Measurements from ENCODE around the gene MGAT1. TPM values are rescaled to one million over a fixed set of nuclear protein-coding genes. Genes with fewer than 3 reads are reported as not detected.

Gene MGAT1
- total RNA-seq, 2 experiments from 2014 or later, result 122 to 128 TPM

- POLR2A ChIA-PET, result interaction anchor here (0.6 to 3.6 kb wide), 7 partner anchors 8 to 239 kb away, joined by 3 to 28 read pairs (median 5); partner anchors contain the start of genes MGAT1 and ZFP62
- CTCF ChIA-PET, result interaction anchor here (1.2 kb wide), 1 partner anchor 16 kb away, joined by 3 read pairs; no protein-coding TSS in a partner anchor
These were observed 7.8 kb upstream of the MGAT1 start for GRCh38 chr5:180810210-180810958.

DNA sequence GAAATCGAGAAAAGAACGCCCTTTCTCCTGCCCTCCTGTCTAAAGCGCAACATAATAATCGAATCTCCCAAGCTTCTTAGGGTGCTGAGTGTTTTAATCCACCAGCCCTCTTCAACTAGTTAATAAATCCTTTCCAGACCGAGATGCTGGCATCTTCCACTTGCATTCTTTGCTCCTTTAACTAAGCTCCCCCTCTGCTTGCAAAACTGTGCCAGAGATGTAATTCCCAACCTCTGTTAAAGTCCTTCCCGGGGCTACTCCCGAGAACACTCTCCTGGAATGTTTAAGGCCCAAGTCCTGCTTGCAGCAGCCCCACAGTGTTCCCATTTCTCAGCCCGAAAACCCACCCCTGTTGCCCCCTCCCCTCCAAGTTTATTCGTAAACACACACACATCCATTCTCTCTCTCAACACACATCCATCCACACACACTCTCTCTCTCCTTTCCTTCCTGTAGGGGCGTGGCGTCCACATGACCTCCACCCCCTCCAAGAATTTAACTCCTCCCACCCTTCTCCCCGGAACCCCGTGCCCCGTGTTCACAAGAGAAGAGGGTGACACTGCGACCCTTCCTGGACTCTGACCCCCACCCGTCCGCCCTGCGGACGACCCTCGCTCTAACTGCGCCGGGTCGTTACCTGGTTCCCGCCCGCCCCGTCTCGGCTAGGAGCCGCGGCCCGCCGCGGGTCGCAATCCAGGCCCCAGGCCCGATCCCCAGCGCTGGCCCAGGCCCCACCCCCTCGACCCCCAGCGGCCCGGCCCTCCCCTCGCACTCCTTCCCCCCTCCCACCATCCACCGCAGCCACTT, 7.0 kb upstream of the MGAT1 start:
- CTCF ChIA-PET, result interaction anchor here (1.2 kb wide), 1 partner anchor 17 kb away, joined by 3 read pairs; no protein-coding TSS in a partner anchor

DNA sequence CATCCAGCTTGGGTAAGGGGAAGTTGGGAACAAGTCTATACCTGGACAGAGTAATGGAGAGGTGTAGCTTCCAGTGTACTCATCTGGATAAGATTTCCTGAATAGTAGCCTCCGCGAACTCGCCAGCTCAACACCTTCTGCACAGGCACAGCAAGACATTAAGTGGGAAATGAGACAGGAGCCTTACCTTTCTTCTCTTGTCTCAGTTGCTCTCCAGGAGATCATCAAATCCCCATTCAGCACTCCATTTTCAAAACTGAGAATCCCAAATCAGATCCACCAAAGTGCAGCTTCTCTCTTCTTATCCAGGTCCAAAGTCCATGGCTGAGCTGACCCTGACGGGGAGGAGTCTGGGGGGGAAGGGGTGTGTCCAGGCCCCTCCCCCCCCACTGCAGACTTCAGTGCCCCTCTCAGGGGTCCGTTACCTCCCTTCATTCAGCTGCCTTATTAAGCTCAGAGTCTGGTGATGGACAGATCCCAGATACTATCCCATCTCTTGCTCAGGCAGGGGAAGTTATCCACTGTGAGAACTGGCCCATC, 5.9 kb upstream of the MGAT1 start:
- CTCF ChIA-PET, result interaction anchor here (2.1 kb wide), 1 partner anchor 22 kb away, joined by 10 read pairs; no protein-coding TSS in a partner anchor
- POLR2A ChIA-PET, result interaction anchor here (1.6 to 3.6 kb wide), 2 partner anchors 23 to 52 kb away, joined by 4 to 28 read pairs; no protein-coding TSS in a partner anchor

More for the DNA sequence above, 7.0 kb upstream of the MGAT1 start:
- POLR2A ChIA-PET, result interaction anchor here (0.6 to 3.6 kb wide), 7 partner anchors 8 to 52 kb away, joined by 3 to 28 read pairs (median 5); partner anchors contain the start of genes MGAT1 and ZFP62

- ChIA-PET POLR2A (interaction anchor here (0.6 to 3.6 kb wide), 3 partner anchors 24 to 382 kb away, joined by 3 to 28 read pairs (median 4); no protein-coding TSS in a partner anchor), CTCF (interaction anchor here (2.1 kb wide), 1 partner anchor 22 kb away, joined by 10 read pairs; no protein-coding TSS in a partner anchor)
These were observed 5.2 kb upstream of the MGAT1 start for GRCh38 chr5:180807654-180808414.

GRCh38 chr5:180807046-180807445, 4.4 kb upstream of the MGAT1 start:
- ChIA-PET POLR2A (interaction anchor here (0.6 kb wide), 1 partner anchor 383 kb away, joined by 3 read pairs; no protein-coding TSS in a partner anchor), CTCF (interaction anchor here (2.1 kb wide), 1 partner anchor 23 kb away, joined by 10 read pairs; no protein-coding TSS in a partner anchor)

DNA sequence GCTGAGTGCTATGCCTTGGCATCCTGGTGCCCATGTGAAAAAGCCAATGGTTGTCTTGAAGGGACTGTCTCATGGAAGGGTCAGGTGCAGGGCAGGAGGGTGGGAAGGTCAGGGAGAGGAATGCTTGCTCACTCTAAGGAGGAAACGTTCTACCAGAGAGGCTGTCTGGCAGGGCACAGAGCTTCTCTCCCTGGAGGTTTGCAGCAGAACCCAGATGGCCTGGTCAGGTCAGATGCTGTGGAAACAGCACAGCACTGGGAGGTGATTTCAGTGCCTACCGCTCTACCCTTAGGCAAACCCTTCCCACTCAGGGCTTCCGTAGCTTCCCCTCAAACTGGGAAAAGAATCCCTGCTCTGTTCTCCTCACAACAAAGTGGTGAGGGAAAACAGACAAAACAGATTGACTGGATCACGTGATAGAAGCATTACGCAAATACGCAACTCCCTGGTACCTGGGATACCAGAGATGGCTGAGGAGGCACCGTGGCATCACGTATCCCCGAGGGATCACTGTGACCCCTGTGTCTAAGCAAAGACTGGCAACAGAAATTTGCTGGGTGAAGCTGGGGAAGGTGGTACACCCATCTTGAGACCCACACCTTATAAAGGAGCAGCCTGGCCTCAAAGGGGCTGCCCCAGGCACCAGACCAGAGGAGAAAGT, 3.9 kb upstream of the MGAT1 start:
- CTCF ChIA-PET, result interaction anchor here (2.1 kb wide), 1 partner anchor 24 kb away, joined by 10 read pairs; no protein-coding TSS in a partner anchor
- POLR2A ChIA-PET, result no interaction called here

DNA sequence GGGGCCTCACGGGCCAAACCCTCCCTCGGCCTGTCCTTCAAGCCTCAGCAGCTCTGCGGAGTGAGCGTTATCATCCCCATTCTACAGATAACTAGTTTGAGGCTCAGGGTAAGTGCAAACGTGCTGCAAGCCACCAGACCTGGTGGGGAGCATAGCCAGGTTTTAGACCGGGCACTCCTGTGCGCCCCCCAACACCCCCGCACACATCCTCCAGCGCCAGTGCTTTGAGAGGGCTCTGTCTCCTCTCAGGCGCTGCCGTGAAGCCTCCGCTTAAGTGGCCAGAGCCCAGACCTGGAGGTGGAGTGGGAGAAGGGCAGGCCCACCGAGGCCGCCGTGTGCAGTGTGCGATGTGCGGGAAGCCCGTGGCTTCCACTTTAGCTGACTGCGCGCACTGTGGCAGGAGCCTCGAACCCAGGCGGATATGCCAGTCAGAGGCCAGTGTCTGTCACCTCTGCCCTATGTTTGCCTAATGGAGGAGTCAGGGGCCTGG, 1.6 kb upstream of the MGAT1 start:
- ChIA-PET CTCF (interaction anchor here (0.8 to 1.2 kb wide), 4 partner anchors 12 to 30 kb away, joined by 3 to 5 read pairs (median 3); no protein-coding TSS in a partner anchor), POLR2A (interaction anchor here (0.5 to 3.7 kb wide), 2 partner anchors 27 to 56 kb away, joined by 3 to 34 read pairs; no protein-coding TSS in a partner anchor)

GRCh38 chr5:180803181-180804128, 849 bp upstream of the MGAT1 start:
- ChIA-PET CTCF (interaction anchor here (0.7 to 1.2 kb wide), 6 partner anchors 20 to 385 kb away, joined by 3 to 8 read pairs (median 4); no protein-coding TSS in a partner anchor), POLR2A (interaction anchor here (0.5 to 3.7 kb wide), 4 partner anchors 28 to 58 kb away, joined by 3 to 34 read pairs (median 4); partner anchors contain the start of gene ZFP62)

- ChIA-PET CTCF (interaction anchor here (1.0 to 1.4 kb wide), 3 partner anchors 16 to 70 kb away, joined by 3 read pairs; no protein-coding TSS in a partner anchor), POLR2A (interaction anchor here (0.7 to 3.7 kb wide), 4 partner anchors 9 to 407 kb away, joined by 3 to 34 read pairs (median 4); no protein-coding TSS in a partner anchor)
These were observed 846 bp downstream of the MGAT1 start for GRCh38 chr5:180801596-180802324.

- POLR2A ChIA-PET, result interaction anchor here (1.0 to 1.1 kb wide), 4 partner anchors 9 to 29 kb away, joined by 3 to 5 read pairs (median 4); no protein-coding TSS in a partner anchor
- CTCF ChIA-PET, result interaction anchor here (0.9 to 1.2 kb wide), 2 partner anchors 30 to 61 kb away, joined by 3 read pairs; no protein-coding TSS in a partner anchor
These were observed 2.5 kb downstream of the MGAT1 start for GRCh38 chr5:180799902-180800801.

DNA sequence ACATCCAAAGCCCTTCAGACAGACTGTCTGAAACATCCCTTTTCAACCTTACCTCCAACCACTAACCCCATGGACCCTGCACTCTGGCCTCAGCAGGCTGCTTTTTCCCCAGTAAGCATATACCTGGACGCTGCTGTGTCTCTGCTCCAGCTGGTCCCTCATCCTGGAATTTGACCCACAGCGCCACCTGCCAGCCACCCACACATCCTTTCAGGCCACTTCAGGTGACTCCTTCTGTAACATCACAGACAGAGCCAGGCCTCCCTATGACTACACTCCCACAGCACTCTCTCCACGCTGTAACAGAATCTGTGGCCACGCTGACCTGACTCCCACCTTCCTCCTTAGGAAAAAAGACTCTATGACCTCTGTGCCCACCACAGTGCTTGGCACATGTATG, 3.4 kb downstream of the MGAT1 start:
- POLR2A ChIA-PET, result interaction anchor here (1.0 to 1.1 kb wide), 2 partner anchors 11 to 30 kb away, joined by 3 to 5 read pairs; no protein-coding TSS in a partner anchor
- CTCF ChIA-PET, result interaction anchor here (0.9 to 1.2 kb wide), 2 partner anchors 31 to 62 kb away, joined by 3 read pairs; no protein-coding TSS in a partner anchor

DNA sequence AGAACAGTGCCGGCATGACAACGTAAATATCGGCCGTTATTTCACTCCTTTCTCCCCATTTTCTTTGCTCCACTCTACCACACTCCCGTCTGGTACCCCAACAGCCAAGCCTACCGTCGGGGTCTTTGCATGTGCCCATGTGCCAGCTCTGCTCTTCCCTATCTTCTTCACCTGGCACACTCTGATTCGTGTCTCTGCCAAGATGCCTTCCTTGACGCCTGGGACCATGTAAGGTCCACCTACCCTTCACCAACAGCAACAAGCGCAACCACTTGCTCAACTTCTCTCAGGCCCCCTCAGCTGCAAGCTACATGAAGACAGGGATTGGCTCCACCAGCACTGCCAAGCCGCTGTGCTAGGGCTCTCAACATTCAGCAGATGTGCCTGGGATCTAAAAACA, 4.4 kb downstream of the MGAT1 start:
- CTCF ChIA-PET, result no interaction called here

DNA sequence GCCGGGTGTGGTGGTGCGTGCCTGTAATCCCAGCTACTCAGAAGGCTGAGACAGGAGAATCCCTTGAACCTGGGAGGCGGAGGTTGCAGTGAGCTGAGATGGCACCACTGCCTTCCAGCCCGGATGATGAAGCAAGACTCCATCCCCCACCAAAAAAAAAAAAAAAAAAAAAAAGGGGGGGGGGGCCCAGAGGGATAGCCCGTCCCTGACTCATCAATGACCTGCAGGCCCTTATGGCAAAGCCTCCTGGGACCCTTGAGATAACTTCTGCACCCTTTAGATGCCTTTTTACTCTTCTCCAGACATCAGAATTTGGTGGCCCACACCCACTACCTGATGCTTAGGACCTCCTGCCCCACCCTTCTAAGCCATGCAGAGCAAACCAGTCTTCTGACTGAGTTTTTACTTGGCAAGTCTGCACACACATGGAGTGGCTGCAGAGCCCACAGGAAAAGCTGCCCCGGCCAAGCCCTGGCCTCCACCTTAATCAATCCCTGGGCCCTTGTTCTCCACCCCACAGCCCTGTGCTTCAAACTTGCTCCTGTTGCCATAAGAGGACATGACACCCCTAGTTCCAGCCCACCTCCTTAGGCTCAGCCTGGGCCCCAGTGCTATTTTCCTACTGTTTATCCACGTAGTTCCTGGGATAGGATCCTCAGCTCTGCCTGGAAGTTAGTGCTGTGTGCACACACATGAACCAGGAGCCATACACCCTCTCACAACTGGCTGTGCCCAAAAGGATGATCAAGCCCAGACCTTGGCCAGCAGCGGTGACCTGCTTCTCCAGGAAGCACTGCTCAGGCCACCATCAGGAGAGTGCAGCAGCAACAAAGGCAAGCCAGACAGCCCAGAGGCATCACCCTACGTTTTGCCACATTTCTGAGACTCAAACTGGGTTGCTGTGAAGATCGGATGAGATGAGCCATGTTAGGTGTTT, 5.1 kb downstream of the MGAT1 start:
- ChIA-PET POLR2A (no interaction called here), CTCF (no interaction called here)

More for the DNA sequence above, 4.4 kb downstream of the MGAT1 start:
- POLR2A ChIA-PET, result no interaction called here

Measured in activated CD8-positive, alpha-beta memory T cell treated with anti-CD3 and anti-CD28 coated beads for 36 hours (primary cell).